ENCODE results near the gene SCCPDH.
A peak's percentile ranks its signal among the peaks of the same experiment; 100 is the strongest.

The SCCPDH gene

DNA sequence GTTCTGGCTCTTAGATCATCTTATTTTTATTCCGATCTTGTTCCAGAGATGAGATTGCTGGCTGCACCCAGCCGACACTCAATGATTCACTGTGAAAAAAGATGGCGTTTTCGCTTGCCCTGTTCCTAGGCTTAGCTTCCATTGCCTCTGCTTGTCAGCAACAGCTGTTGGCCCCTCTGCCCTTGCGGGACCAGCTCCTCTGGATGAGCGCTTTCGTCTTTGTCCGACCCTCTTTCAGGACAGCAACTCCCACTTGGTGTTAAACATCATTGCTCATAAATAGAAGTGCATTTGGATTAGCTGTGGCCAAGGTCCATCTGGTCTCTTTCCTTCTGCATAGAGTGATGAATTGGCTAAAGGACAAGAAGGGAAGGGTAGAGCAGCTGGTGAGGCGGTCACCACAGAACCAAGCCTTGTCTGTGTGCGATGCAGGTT lies 43.5 kb upstream of the SCCPDH start:
- TF ChIP-seq, protein P1, sequence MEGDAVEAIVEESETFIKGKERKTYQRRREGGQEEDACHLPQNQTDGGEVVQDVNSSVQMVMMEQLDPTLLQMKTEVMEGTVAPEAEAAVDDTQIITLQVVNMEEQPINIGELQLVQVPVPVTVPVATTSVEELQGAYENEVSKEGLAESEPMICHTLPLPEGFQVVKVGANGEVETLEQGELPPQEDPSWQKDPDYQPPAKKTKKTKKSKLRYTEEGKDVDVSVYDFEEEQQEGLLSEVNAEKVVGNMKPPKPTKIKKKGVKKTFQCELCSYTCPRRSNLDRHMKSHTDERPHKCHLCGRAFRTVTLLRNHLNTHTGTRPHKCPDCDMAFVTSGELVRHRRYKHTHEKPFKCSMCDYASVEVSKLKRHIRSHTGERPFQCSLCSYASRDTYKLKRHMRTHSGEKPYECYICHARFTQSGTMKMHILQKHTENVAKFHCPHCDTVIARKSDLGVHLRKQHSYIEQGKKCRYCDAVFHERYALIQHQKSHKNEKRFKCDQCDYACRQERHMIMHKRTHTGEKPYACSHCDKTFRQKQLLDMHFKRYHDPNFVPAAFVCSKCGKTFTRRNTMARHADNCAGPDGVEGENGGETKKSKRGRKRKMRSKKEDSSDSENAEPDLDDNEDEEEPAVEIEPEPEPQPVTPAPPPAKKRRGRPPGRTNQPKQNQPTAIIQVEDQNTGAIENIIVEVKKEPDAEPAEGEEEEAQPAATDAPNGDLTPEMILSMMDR (IDR thresholded peaks at IDR 0.05; ENCODE audit: insufficient read depth, low read length, missing control alignments): no peak
- DNase-seq (ENCODE audit: low read depth, low spot score): no peak
- POLR2A ChIA-PET: no interaction called here
- CTCF ChIA-PET: interaction anchor here (4.1 to 6.6 kb wide), 2 partner anchors 9 to 75 kb away, joined by 20 to 61 read pairs; no protein-coding TSS in a partner anchor
- no peak overlapping the region for H3K4me3 ChIP-seq (ENCODE audit: low read depth, low read length)

DNA sequence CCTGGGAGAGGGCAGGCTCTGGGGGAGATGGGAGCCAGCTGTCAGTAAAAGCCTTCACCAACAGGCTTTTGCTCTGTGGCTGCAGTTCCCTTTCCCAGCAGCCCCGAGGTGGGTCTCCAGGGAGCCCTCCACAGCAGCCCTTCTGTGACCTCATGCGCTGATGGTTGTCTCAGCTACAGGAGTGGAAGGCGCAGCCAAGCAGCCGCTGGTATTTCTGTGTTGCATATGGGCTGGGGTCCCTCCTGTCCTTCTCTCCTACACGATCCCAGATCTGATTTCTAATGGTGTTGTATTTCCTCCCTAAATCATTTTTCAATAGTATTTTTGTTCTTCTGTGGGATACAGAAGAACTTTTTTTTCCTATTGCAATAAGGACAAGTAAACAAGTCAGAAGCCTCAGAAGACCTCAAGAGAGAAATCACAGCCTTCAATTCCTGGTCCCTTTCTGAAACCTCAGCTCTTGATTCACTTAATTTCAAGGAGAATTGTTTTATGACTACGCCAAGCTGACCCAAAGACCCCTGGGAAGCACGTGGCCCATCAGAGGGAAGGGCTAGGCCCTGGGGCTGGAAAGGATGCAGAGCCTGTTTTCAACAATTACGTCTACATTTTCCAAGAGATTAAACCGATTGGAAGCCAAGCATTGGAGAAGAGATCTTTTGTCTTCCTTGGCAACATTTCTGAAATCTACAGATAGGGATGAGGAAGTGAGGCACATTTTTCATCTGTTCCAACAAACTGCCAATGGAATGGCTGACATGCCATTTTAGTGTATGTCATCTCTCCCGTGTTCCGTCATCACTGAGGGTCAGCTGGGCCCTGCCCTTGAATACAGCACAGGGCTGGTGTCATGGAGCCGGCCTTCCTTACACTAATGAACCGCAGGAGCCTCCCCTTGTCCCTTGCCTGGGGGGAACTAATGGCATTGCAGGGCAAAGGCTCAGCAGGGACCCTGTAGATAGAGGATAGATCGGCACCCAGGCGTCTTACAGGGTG lies 42.0 kb upstream of the SCCPDH start:
- no peak for DNase-seq (ENCODE audit: low read depth, low spot score)
- no peak overlapping the region for H3K4me3 ChIP-seq (ENCODE audit: low read depth, low read length)
- ChIA-PET CTCF (interaction anchor here (1.5 to 6.6 kb wide), 4 partner anchors 8 to 73 kb away, joined by 4 to 61 read pairs (median 13); no protein-coding TSS in a partner anchor), POLR2A (no interaction called here)
- TF ChIP-seq, protein P1 (IDR thresholded peaks at IDR 0.05; ENCODE audit: insufficient read depth, low read length, missing control alignments): no peak

DNA sequence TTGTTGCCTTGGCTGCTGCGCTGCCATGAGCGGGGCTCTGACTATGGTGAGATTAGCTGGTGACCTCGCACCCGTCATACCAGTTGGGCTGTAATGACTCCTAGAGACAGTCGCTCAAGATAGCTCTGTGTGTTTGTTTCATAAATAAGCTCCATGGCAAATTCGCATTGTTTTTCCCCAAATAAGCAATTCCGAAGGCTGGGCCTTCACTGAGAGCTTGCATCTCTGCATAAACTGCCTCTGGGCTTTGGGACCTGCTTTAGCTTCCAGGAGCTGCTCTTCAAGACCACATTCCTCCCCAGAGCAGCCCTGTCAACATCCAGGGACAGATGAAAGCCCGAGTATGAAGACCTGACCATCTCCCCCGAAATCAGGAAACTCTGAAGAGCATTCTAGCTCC lies 40.7 kb upstream of the SCCPDH start:
- CTCF ChIA-PET: interaction anchor here (1.1 to 4.1 kb wide), 4 partner anchors 12 to 72 kb away, joined by 3 to 20 read pairs (median 5); no protein-coding TSS in a partner anchor
- no peak for DNase-seq (ENCODE audit: low read depth, low spot score)
- no peak overlapping the region for H3K4me3 ChIP-seq (ENCODE audit: low read depth, low read length)
- POLR2A ChIA-PET: no interaction called here
- TF ChIP-seq, protein P1 (IDR thresholded peaks at IDR 0.05; ENCODE audit: insufficient read depth, low read length, missing control alignments): no peak

DNA sequence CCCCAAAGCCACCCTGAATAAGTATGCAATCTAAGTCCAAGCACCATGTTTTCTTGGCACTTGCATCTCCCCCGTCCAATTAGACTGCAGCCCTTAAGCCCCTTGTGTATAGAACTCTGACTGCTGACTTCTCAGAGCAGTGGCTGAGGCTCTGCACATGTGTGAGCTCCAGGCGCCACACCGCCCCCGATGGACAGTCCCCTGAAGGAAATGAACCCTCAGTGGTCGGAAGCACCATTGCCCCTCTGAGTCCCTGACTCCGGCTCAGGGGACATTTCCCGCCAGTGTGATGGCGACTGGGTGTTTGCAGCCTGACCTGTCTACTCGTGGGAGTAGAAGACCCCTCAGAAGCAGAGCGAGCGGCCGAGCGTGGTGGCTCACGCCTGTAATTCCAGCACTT lies 37.2 kb upstream of the SCCPDH start:
- no peak overlapping the region for H3K4me3 ChIP-seq (ENCODE audit: low read depth, low read length)
- no peak for DNase-seq (ENCODE audit: low read depth, low spot score)
- TF ChIP-seq, protein P1 (IDR thresholded peaks at IDR 0.05; ENCODE audit: insufficient read depth, low read length, missing control alignments): no peak
- ChIA-PET POLR2A (no interaction called here), CTCF (interaction anchor here (1.0 to 1.3 kb wide), 2 partner anchors 8 to 68 kb away, joined by 3 to 4 read pairs; no protein-coding TSS in a partner anchor)

DNA sequence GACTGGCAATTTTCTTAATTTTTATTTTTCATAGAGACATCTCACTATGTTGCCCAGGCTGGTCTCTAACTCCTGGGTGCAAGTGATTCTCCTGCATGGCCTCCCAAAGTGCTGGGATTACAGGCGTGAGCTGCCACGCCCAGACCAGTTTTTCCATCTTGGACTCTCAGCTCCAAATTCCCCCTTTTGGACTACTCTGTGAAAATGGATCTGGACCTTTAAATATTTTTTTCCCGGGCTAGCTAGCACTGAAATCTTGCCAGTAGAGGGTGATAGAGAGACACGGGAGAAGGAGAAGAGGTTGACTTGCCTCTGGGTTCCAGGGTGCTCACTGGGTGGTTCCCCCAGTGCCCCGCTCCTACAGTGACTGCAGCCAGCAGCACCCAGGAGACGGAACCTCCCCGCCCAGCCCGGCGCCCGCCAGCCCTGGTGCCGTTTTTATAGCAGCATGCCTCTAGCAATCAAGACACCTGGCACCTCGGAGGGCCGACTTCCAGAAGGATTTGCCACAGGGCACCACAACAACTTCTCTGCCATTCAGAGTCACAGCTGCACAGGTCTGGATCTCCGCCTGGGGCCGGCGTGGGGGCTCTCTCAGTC lies 34.7 kb upstream of the SCCPDH start:
- CTCF ChIA-PET: interaction anchor here (0.6 to 4.4 kb wide), 49 partner anchors 8 to 389 kb away, joined by 3 to 79 read pairs (median 5); partner anchors contain the start of genes CNST, SCCPDH, TFB2M and ZNF670
- no peak for DNase-seq (ENCODE audit: low read depth, low spot score)
- TF ChIP-seq, protein P1 (IDR thresholded peaks at IDR 0.05; ENCODE audit: insufficient read depth, low read length, missing control alignments): peak; percentile 73
- POLR2A ChIA-PET: interaction anchor here (0.5 kb wide), 1 partner anchor 637 kb away, joined by 3 read pairs; no protein-coding TSS in a partner anchor
- H3K4me3 ChIP-seq (ENCODE audit: low read depth, low read length): peak overlapping the region; percentile 50

Measured in AG04449 (cell line).